GM12878 (cell line): Measurements from ENCODE around the gene SLC22A31. TPM values are rescaled to one million over a fixed set of nuclear protein-coding genes. Genes with fewer than 3 reads are reported as not detected.
A peak's percentile ranks its signal among the peaks of the same experiment; 100 is the strongest.

Source experiments
- ATAC-seq: fragments of 200-7000 bp; cut with Tn5 transposase; 3 replicates; pipeline ENCODE4 v1.9.1; 2020; ENCODE audit warnings: mild to moderate bottlenecking, moderate library complexity
- Bru-seq: library from RNA; stranded (reverse); fragments of 400-500 nt; gene quantifications from one replicate; lab custom pipeline; 2021; lab: Mats Ljungman, UMichigan
- BruChase-seq, 2 experiments: library from RNA; stranded (reverse); fragments of 400-500 nt; gene quantifications; one replicate each; lab custom pipeline; 2021; lab: Mats Ljungman, UMichigan
- BruUV-seq: library from RNA; stranded (reverse); fragments of 400-500 nt; replicated peaks from 2 replicates; lab custom pipeline; 2021; lab: Mats Ljungman, UMichigan
- CTCF ChIA-PET: fragments of 300-600 bp; sonication (Branson Sonifier 250); formaldehyde crosslinking; extraction: SDS; loops from one replicate; lab custom pipeline; 2021; ENCODE audit warnings: inconsistent platforms; lab: Yijun Ruan, JAX
- POLR2A ChIA-PET: fragments of 350-600 bp; formaldehyde crosslinking; extraction: SDS; loops from one replicate; lab custom pipeline; 2021; ENCODE audit warnings: inconsistent platforms; lab: Charles Lee
- RAD21 ChIA-PET: fragments of 300-600 bp; sonication (Branson Sonifier 250); formaldehyde crosslinking; loops from one replicate; lab custom pipeline; 2023; ENCODE audit warnings: antibody characterized with exemption; ENCODE audit not compliant: unreplicated experiment; lab: Charles Lee
- SMC1A ChIA-PET: fragments of 300-600 bp; sonication (Branson Sonifier 250); formaldehyde crosslinking; loops from one replicate; lab custom pipeline; 2023; ENCODE audit not compliant: unreplicated experiment, uncharacterized antibody; lab: Charles Lee
- DNase-seq: peaks from one replicate; pipeline ENCODE4 v3.0.0-alpha.2; 2011; ENCODE audit warnings: low read depth, low spot score
- FAIRE-seq: peaks from 3 replicates; lab custom pipeline; 2011; peaks lifted over from hg19 to GRCh38; lab: Jason Lieb, UNC
- H2AFZ ChIP-seq: 2 replicates; pipeline ENCODE4 v1.6.0; 2011; ENCODE audit warnings: low read depth, low read length, control low read depth; ENCODE audit not compliant: control insufficient read depth
- H3K27ac ChIP-seq: 2 replicates; pipeline ENCODE4 v1.5.1; 2011; ENCODE audit warnings: control low read depth; ENCODE audit not compliant: control insufficient read depth, insufficient read depth
- H3K27me3 ChIP-seq, 2 experiments: replicated peaks in 1 of 2; 2 replicates each; pipeline versions ENCODE4 v1.6.0 to v1.6.1; 2011; ENCODE audit warnings: low read length in 1 of 2; ENCODE audit not compliant: control insufficient read depth in 2 of 2, insufficient read depth in 2 of 2
- H3K36me3 ChIP-seq, 2 experiments: 2 replicates each; pipeline ENCODE4 v1.5.1; 2011; ENCODE audit warnings: low read length in 1 of 2; ENCODE audit not compliant: control insufficient read depth in 2 of 2, insufficient read depth in 2 of 2
- H3K4me1 ChIP-seq: 2 replicates; pipeline ENCODE4 v1.6.1; 2011; ENCODE audit warnings: mild to moderate bottlenecking, low read length, moderate library complexity, mixed read lengths; ENCODE audit not compliant: control insufficient read depth, insufficient read depth
- H3K4me2 ChIP-seq: 2 replicates; pipeline ENCODE4 v1.6.0; 2011; ENCODE audit warnings: control low read depth; ENCODE audit not compliant: control insufficient read depth, insufficient read depth
- H3K4me3 ChIP-seq: fragments of 200-600 bp; sonication (generic); 2 replicates; pipeline ENCODE4 v1.5.1; 2016
- H3K79me2 ChIP-seq: 2 replicates; pipeline ENCODE4 v1.6.0; 2011; ENCODE audit warnings: low read length; ENCODE audit not compliant: control insufficient read depth, insufficient read depth
- H3K9ac ChIP-seq: 2 replicates; pipeline ENCODE4 v1.8.0; 2011; ENCODE audit warnings: low read length, control low read depth, mixed read lengths; ENCODE audit not compliant: control insufficient read depth, insufficient read depth
- H3K9me3 ChIP-seq: replicated peaks from 3 replicates; pipeline ENCODE4 v1.5.1; 2011; ENCODE audit warnings: mild to moderate bottlenecking, low read length; ENCODE audit not compliant: control insufficient read depth, insufficient read depth
- H4K20me1 ChIP-seq: 2 replicates; pipeline ENCODE4 v1.6.0; 2011; ENCODE audit not compliant: control insufficient read depth, insufficient read depth
- JUNB ChIP-seq: IDR thresholded peaks from 2 replicates; pipeline ENCODE4 v1.6.1; 2016; ENCODE audit warnings: antibody characterized with exemption, mild to moderate bottlenecking
- NR2C1 ChIP-seq: fragments of 450-650 bp; IDR thresholded peaks from 2 replicates; pipeline ENCODE4 v1.6.1; 2017; ENCODE audit warnings: antibody characterized with exemption, mild to moderate bottlenecking, moderate library complexity
- WGBS: methylation state at CpG from one replicate; pipeline ENCODE4 v1.1.6; 2016; ENCODE audit warnings: low lambda C conversion rate; ENCODE audit not compliant: insufficient replicate concordance, insufficient coverage; ENCODE audit errors: missing lambda C conversion rate; 5-methylcytosine and 5-hydroxymethylcytosine counted together
- in situ Hi-C: fragments of 300-500 bp; cut with MboI; formaldehyde crosslinking; loops from 9 replicates; pipeline ENCODE4 v1.14.3; 2018; ENCODE audit warnings: mixed read lengths
- intact Hi-C: fragments of 100-400 bp; cut with micrococcal nuclease; formaldehyde crosslinking; loops from one replicate; pipeline ENCODE4 v1.14.2; 2022; ENCODE audit not compliant: unreplicated experiment
- long read RNA-seq, 2 experiments: library from polyadenylated mRNA; unstranded; transcript quantifications; one replicate each; pipeline ENCODE4 v2.0.0, GENCODE V29; 2019 to 2020
- polyA minus RNA-seq, 3 experiments: library from RNA; depleted of rRNA, polyadenylated mRNA; stranded (reverse); fragments of >200 nt; gene quantifications; 2 replicates each; pipeline ENCODE4 v1.2.3, GENCODE V29; 2011
- polyA plus RNA-seq, 11 experiments: library from polyadenylated mRNA; depleted of rRNA in 4 of 11; unstranded in 6 of 11; stranded (reverse) in 5 of 11; fragments of >200 nt; fragmentation: Nextera tagmentation in 4 of 11; fragmentation: Illumina TruSeq in 1 of 11; extraction: Ambion mirVana in 4 of 11; extraction: Trizol in 1 of 11; gene quantifications; 1 replicate in 1 of 11; 2 replicates in 10 of 11; pipeline versions ENCODE4 v1.2.1 to v1.2.3, GENCODE V29; 2011 to 2016; ENCODE audit warnings: inconsistent platforms in 2 of 11, missing spikeins in 2 of 11, low read depth in 1 of 11
- total RNA-seq, 4 experiments: library from RNA; depleted of rRNA in 3 of 4; stranded (reverse); fragments of >200 nt in 3 of 4; fragmentation: Illumina TruSeq in 1 of 4; extraction: Trizol in 1 of 4; gene quantifications; 2 replicates each; pipeline versions ENCODE4 v1.2.1 to v1.2.3, GENCODE V29; 2013 to 2021

The SLC22A31 gene
- total RNA-seq (2013; cell fraction: nucleolus; rRNA removed) = not detected in 2 replicates
- total RNA-seq (2014; rRNA removed) = not detected in 2 replicates
- total RNA-seq (2014; rRNA removed; fragmentation: Illumina TruSeq; extraction: Trizol) = not detected in 2 replicates
- 0.19 TPM in 1 of 2 replicates, not detected in the other for total RNA-seq (2021)
- not detected for polyA plus RNA-seq (2011; ENCODE audit: low read depth)
- 0.20 and 0.23 TPM in 2 replicates for polyA plus RNA-seq (2011; rRNA removed)
- 0.75 and 0.94 TPM in 2 replicates for polyA plus RNA-seq (2011; cell fraction: cytosol; rRNA removed)
- 12.2 and 13.6 TPM in 2 replicates for polyA plus RNA-seq (2011; cell fraction: nucleus; rRNA removed)
- polyA plus RNA-seq (2012) = not detected in 2 replicates
- not detected in 2 replicates for polyA plus RNA-seq (2014; fragmentation: Illumina TruSeq; extraction: Trizol)
- not detected for polyA plus RNA-seq (2014; fragmentation: Nextera tagmentation; extraction: Ambion mirVana)
- 0.24 and 0.27 TPM in 2 replicates for polyA plus RNA-seq (2014; rRNA removed)
- under 1 TPM in 1 of 2 experiments, not detected in 1; 0.13 TPM for polyA plus RNA-seq (2016; fragmentation: Nextera tagmentation; extraction: Ambion mirVana)
- 0.52 TPM in 1 of 2 replicates, not detected in the other for polyA minus RNA-seq (2011; rRNA and poly(A)+ RNA removed)
- not detected in 2 replicates for polyA minus RNA-seq (2011; cell fraction: cytosol; rRNA and poly(A)+ RNA removed)
- 0.96 TPM in 1 of 2 replicates, not detected in the other for polyA minus RNA-seq (2011; cell fraction: nucleus; rRNA and poly(A)+ RNA removed)
- percentile 11 among the genes with signal in this experiment for Bru-seq, nascent RNA
- BruChase-seq, experiment 1, labeled RNA remaining after a 6-hour chase = not detected
- percentile 16 among the genes with signal in this experiment for BruChase-seq, experiment 2, labeled RNA remaining after a 2-hour chase
- long read RNA-seq, experiment 1 = 0 reads
- long read RNA-seq, experiment 2 = 0 reads

DNA sequence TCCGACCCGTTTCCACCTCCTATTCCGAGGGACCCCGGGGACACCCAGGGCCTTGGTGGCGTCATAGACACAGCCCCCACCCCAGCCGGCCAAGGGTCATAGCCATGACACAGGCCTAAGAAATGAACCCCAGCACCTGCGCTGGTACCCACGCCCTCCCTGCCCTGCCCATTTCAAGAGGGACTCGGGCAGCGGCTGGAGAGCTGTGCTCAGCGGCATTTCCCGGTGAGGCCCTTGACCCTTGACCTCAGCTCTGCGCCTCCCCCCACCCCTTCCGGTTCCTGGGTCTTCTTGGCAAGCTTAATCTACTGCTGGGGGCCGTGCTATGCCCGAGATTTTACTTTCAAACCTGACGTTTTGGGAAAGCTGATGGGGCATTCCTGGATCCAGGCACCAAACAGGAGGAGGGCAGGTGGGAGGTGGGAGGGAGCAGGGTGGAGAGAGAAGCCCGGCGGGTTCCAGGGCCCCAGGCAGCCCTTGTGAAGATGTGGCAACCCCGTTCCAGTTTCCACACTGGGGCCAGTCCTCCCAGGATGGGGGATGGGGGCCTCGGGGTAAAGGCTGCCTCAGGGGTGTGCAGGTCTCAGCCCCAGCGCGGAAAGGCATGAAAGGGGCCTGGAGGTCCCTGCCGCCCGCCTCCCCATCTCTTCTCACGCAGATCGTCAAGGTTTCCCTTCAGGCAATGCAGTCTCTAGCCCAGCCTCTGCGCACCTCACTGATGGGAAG lies at the start of gene SLC22A31:
SLC22A31 (minus strand) TSS at position 414 of the 726 bp plus-strand sequence; CDS start at position 378, 36 bp downstream.
- H3K4me1 ChIP-seq = no peaks in the 10 kb centered on the region
- no peak within 1 kb of the TSS for H3K9ac ChIP-seq
- TF ChIP-seq JUNB = no peak
- TF ChIP-seq NR2C1 = peak; percentile 68
- no peak; the same call in 2 of the 3 replicates for ATAC-seq
- no peaks in the 10 kb centered on the region for H3K36me3 ChIP-seq
- H3K27me3 ChIP-seq = peaks cover 3 to 9% of the 10 kb centered on the region in 2 experiments; a peak in 3 of 4 replicates
- SMC1A ChIA-PET = no interaction called here
- in situ Hi-C loops (no loop called here), intact Hi-C loops (no loop called here)
- FAIRE-seq = no peak
- 34% methylated on average over 28 of the region's 28 CpGs for WGBS
- no peak within 1 kb of the TSS for H3K27ac ChIP-seq
- no peaks in the 10 kb centered on the region for H4K20me1 ChIP-seq
- no peak within 1 kb of the TSS for H3K4me2 ChIP-seq
- H3K79me2 ChIP-seq = no peaks in the 10 kb centered on the region
- no TSS peak for BruUV-seq
- no peak within 1 kb of the TSS for H3K4me3 ChIP-seq
- POLR2A ChIA-PET = no interaction called here
- RAD21 ChIA-PET = interaction anchor here (0.7 kb wide), 1 partner anchor 122 kb away, joined by 3 read pairs; no protein-coding TSS in a partner anchor
- DNase-seq = no peak
- peaks cover 3% of the 10 kb centered on the region; the same call in 1 of the 3 replicates for H3K9me3 ChIP-seq
- CTCF ChIA-PET = no interaction called here
- no peak within 1 kb of the TSS for H2AFZ ChIP-seq
